ENCODE measurements around the gene THBS4.

The THBS4 gene

DNA sequence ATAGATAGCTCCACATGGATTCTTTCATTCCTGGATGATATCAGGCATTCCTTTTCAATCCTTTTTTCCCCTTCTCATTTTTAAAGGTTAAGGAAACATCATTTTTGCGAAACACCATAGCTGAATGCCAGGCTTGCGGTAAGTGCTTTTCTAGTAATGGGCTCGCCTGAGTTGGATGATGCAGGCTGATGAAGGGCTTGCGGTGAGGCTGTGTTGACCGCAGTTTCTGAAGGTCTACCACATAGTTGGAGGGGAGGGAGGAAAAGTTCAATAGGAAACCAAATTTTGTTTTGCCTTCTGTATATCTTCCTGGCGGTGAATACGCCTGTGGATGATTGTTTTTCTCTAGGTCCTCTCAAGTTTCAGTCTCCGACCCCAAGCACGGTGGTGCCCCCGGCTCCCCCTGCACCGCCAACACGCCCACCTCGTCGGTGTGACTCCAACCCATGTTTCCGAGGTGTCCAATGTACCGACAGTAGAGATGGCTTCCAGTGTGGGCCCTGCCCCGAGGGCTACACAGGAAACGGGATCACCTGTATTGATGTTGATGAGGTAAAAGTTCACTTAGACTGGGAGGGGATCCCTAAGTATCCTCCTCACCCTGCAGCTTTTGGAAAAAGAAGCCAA is 24.3 kb downstream of the THBS4 start:
- POLR2A ChIA-PET = no interaction called here
- CTCF ChIA-PET = no interaction called here
- no peak for DNase-seq (ENCODE audit: extremely low spot score)
- TF ChIP-seq ELF4 (IDR thresholded peaks at IDR 0.05) (no peak), CTBP1 (IDR thresholded peaks at IDR 0.05; ENCODE audit: borderline replicate concordance) (no peak), FOXA1 (IDR thresholded peaks at IDR 0.05) (no peak), NFRKB (IDR thresholded peaks at IDR 0.05) (no peak), ARNT (IDR thresholded peaks at IDR 0.05) (no peak), ZNF384 (IDR thresholded peaks at IDR 0.05) (no peak), TARDBP (IDR thresholded peaks at IDR 0.05) (no peak)

DNA sequence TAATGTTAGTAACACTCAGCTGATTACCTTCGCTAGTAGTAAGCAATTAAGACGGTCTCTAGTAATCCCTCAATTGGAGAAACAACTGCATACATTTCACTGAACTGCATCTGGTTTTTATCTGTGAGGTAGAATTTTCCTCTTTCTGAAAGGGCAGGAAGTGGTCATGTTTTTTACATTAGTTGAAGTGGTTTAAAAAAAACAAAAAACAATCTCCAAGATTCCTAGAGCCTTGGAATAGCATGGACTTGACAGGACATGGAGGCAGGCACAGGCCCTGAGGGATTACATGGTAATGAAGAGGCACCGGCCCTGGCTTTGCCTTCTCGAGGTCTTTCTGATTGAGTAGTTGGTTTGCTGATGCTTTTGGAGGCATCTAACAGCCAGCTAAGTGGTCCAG is 25.8 kb downstream of the THBS4 start:
- no peak for DNase-seq (ENCODE audit: extremely low spot score)
- CTCF ChIA-PET = no interaction called here

DNA sequence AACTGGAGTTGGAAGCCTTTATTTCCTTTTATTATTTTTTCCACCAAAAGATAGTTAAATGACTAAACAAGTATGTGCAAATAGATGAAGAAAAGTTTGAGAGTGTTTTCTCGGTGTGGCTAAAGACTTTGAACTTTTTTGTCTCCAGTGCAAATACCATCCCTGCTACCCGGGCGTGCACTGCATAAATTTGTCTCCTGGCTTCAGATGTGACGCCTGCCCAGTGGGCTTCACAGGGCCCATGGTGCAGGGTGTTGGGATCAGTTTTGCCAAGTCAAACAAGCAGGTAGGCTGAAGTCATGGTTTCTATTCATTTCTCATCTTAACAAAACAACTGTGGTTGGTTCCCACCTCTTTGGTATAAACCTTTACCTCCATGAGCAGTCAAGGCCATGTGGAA is 26.4 kb downstream of the THBS4 start:
- ChIA-PET POLR2A (no interaction called here), CTCF (no interaction called here)
- no peak for DNase-seq (ENCODE audit: extremely low spot score)
- no peak for TF ChIP-seq TARDBP (IDR thresholded peaks at IDR 0.05)
- no peak for TF ChIP-seq SUZ12 (IDR thresholded peaks at IDR 0.05)
- no peak for TF ChIP-seq CTBP1 (IDR thresholded peaks at IDR 0.05; ENCODE audit: borderline replicate concordance)
- TF ChIP-seq PKNOX1 (IDR thresholded peaks at IDR 0.05) = no peak
- no peak for TF ChIP-seq L3MBTL2 (conservative IDR thresholded peaks at IDR 0.05)
- TF ChIP-seq FOXK2 (IDR thresholded peaks at IDR 0.05) = no peak
- TF ChIP-seq NFRKB (IDR thresholded peaks at IDR 0.05) = no peak
- no peak for TF ChIP-seq FOXA1 (IDR thresholded peaks at IDR 0.05)
- no peak for TF ChIP-seq BHLHE40 (IDR thresholded peaks at IDR 0.05; ENCODE audit: borderline replicate concordance)
- TF ChIP-seq FOXM1 (IDR thresholded peaks at IDR 0.05; ENCODE audit: borderline replicate concordance) = no peak
- no peak for TF ChIP-seq HDGF (IDR thresholded peaks at IDR 0.05; ENCODE audit: borderline replicate concordance)
- TF ChIP-seq ARNT (IDR thresholded peaks at IDR 0.05) = no peak
- no peak for TF ChIP-seq LEF1 (IDR thresholded peaks at IDR 0.05; ENCODE audit: borderline replicate concordance)
- TF ChIP-seq ELF4 (IDR thresholded peaks at IDR 0.05) = no peak
- TF ChIP-seq ZNF384 (IDR thresholded peaks at IDR 0.05) = no peak
- TF ChIP-seq SP1 (IDR thresholded peaks at IDR 0.05) = no peak

More for the DNA sequence above, 25.8 kb downstream of the THBS4 start:
- POLR2A ChIA-PET = no interaction called here
- TF ChIP-seq FOXK2 (IDR thresholded peaks at IDR 0.05) (no peak), TARDBP (IDR thresholded peaks at IDR 0.05) (no peak), L3MBTL2 (conservative IDR thresholded peaks at IDR 0.05) (no peak), HDGF (IDR thresholded peaks at IDR 0.05; ENCODE audit: borderline replicate concordance) (no peak), LEF1 (IDR thresholded peaks at IDR 0.05; ENCODE audit: borderline replicate concordance) (no peak), ELF4 (IDR thresholded peaks at IDR 0.05) (no peak), PKNOX1 (IDR thresholded peaks at IDR 0.05) (no peak), SUZ12 (IDR thresholded peaks at IDR 0.05) (no peak), FOXA1 (IDR thresholded peaks at IDR 0.05) (no peak), ARNT (IDR thresholded peaks at IDR 0.05) (no peak), NFRKB (IDR thresholded peaks at IDR 0.05) (no peak), FOXM1 (IDR thresholded peaks at IDR 0.05; ENCODE audit: borderline replicate concordance) (no peak), CTBP1 (IDR thresholded peaks at IDR 0.05; ENCODE audit: borderline replicate concordance) (no peak), SP1 (IDR thresholded peaks at IDR 0.05) (no peak)

GRCh38 chr5:80064124-80064523 is 29.0 kb downstream of the THBS4 start:
- ChIA-PET POLR2A (no interaction called here), CTCF (interaction anchor here (0.6 to 0.7 kb wide), 2 partner anchors 92 to 1885 kb away, joined by 3 to 5 read pairs; no protein-coding TSS in a partner anchor)
- TF ChIP-seq FOXM1 (IDR thresholded peaks at IDR 0.05; ENCODE audit: borderline replicate concordance) = no peak
- no peak for TF ChIP-seq SUZ12 (IDR thresholded peaks at IDR 0.05)
- no peak for TF ChIP-seq LEF1 (IDR thresholded peaks at IDR 0.05; ENCODE audit: borderline replicate concordance)
- no peak for TF ChIP-seq FOXK2 (IDR thresholded peaks at IDR 0.05)
- TF ChIP-seq L3MBTL2 (conservative IDR thresholded peaks at IDR 0.05) = no peak
- TF ChIP-seq NFRKB (IDR thresholded peaks at IDR 0.05) = no peak
- no peak for TF ChIP-seq ZNF384 (IDR thresholded peaks at IDR 0.05)
- TF ChIP-seq ELF4 (IDR thresholded peaks at IDR 0.05) = no peak
- no peak for TF ChIP-seq FOXA1 (IDR thresholded peaks at IDR 0.05)
- no peak for TF ChIP-seq TARDBP (IDR thresholded peaks at IDR 0.05)
- no peak for TF ChIP-seq SP1 (IDR thresholded peaks at IDR 0.05)
- TF ChIP-seq ARNT (IDR thresholded peaks at IDR 0.05) = no peak
- no peak for TF ChIP-seq PKNOX1 (IDR thresholded peaks at IDR 0.05)
- TF ChIP-seq HDGF (IDR thresholded peaks at IDR 0.05; ENCODE audit: borderline replicate concordance) = no peak
- no peak for TF ChIP-seq BHLHE40 (IDR thresholded peaks at IDR 0.05; ENCODE audit: borderline replicate concordance)
- TF ChIP-seq CTBP1 (IDR thresholded peaks at IDR 0.05; ENCODE audit: borderline replicate concordance) = no peak
- no peak for DNase-seq (ENCODE audit: extremely low spot score)

GRCh38 chr5:80067016-80067415 is 31.9 kb downstream of the THBS4 start:
- no peak for DNase-seq (ENCODE audit: extremely low spot score)
- POLR2A ChIA-PET = no interaction called here
- CTCF ChIA-PET = no interaction called here
- TF ChIP-seq L3MBTL2 (conservative IDR thresholded peaks at IDR 0.05) (no peak), SP1 (IDR thresholded peaks at IDR 0.05) (no peak), NFRKB (IDR thresholded peaks at IDR 0.05) (no peak), ARNT (IDR thresholded peaks at IDR 0.05) (no peak), FOXK2 (IDR thresholded peaks at IDR 0.05) (no peak), FOXM1 (IDR thresholded peaks at IDR 0.05; ENCODE audit: borderline replicate concordance) (no peak), ELF4 (IDR thresholded peaks at IDR 0.05) (no peak), LEF1 (IDR thresholded peaks at IDR 0.05; ENCODE audit: borderline replicate concordance) (no peak), BHLHE40 (IDR thresholded peaks at IDR 0.05; ENCODE audit: borderline replicate concordance) (no peak), SUZ12 (IDR thresholded peaks at IDR 0.05) (no peak), TARDBP (IDR thresholded peaks at IDR 0.05) (no peak), CTBP1 (IDR thresholded peaks at IDR 0.05; ENCODE audit: borderline replicate concordance) (no peak), HDGF (IDR thresholded peaks at IDR 0.05; ENCODE audit: borderline replicate concordance) (no peak), ZNF384 (IDR thresholded peaks at IDR 0.05) (no peak), PKNOX1 (IDR thresholded peaks at IDR 0.05) (no peak), FOXA1 (IDR thresholded peaks at IDR 0.05) (no peak)

Measured in HEK293T (cell line).